Spleen (tissue), 11 donors: Measurements from ENCODE around the gene EFL1. TPM values are rescaled to one million over a fixed set of nuclear protein-coding genes. Genes with fewer than 3 reads are reported as not detected.
"Not testable (repeated sequence)": the region's sequence is repeated elsewhere in the genome, so short reads cannot be mapped to it uniquely, and the experiment has no call there.

Experiments
- DNase-seq: peaks from one replicate; pipeline ENCODE4 v3.0.0-alpha.2; 2020
- H3K27ac ChIP-seq, 8 donors: fragments of 200-600 bp; sonication (generic) in 7 of 8; 1 replicate in 4 of 8; 2 replicates in 4 of 8; pipeline versions ENCODE4 v1.5.0 to v1.8.0; 2016 to 2021; ENCODE audit warnings: inconsistent platforms in 4 of 8, mild to moderate bottlenecking in 4 of 8, moderate library complexity in 1 of 8
- H3K27me3 ChIP-seq, 7 donors: fragments of 200-600 bp; sonication (generic) in 6 of 7; replicated peaks in 1 of 7; 1 replicate in 4 of 7; 2 replicates in 3 of 7; pipeline versions ENCODE4 v1.5.0 to v1.8.0; 2016 to 2021; ENCODE audit warnings: inconsistent platforms in 3 of 7, mild to moderate bottlenecking in 1 of 7
- H3K36me3 ChIP-seq, 6 donors: fragments of 200-600 bp; sonication (generic) in 5 of 6; 1 replicate in 4 of 6; 2 replicates in 2 of 6; pipeline versions ENCODE4 v1.5.0 to v1.8.0; 2016 to 2021; ENCODE audit warnings: inconsistent platforms in 2 of 6
- H3K4me1 ChIP-seq, 6 donors: fragments of 200-600 bp; sonication (generic) in 5 of 6; 1 replicate in 3 of 6; 2 replicates in 3 of 6; pipeline versions ENCODE4 v1.5.0 to v1.8.0; 2016 to 2021; ENCODE audit warnings: inconsistent platforms in 3 of 6
- H3K4me3 ChIP-seq, 8 donors: fragments of 200-600 bp; sonication (generic) in 7 of 8; 1 replicate in 4 of 8; 2 replicates in 4 of 8; pipeline versions ENCODE4 v1.5.0 to v1.8.0; 2016 to 2021; ENCODE audit warnings: inconsistent platforms in 4 of 8, mild to moderate bottlenecking in 4 of 8, moderate library complexity in 2 of 8
- H3K9me3 ChIP-seq, 8 donors: fragments of 200-600 bp; sonication (generic) in 7 of 8; 1 replicate in 4 of 8; 2 replicates in 4 of 8; pipeline versions ENCODE4 v1.5.0 to v1.8.0; 2016 to 2021; ENCODE audit warnings: inconsistent platforms in 4 of 8
- POLR2A ChIP-seq, 3 donors: fragments of 450-650 bp; IDR thresholded peaks; one replicate each; pipeline ENCODE4 v1.5.1; 2017; ENCODE audit warnings: antibody characterized with exemption in 3 of 3, mild to moderate bottlenecking in 1 of 3
- POLR2AphosphoS5 ChIP-seq, 3 donors: sonication (generic); formaldehyde crosslinking; IDR thresholded peaks; one replicate each; pipeline ENCODE4 v1.5.1; 2017; ENCODE audit warnings: antibody characterized with exemption in 3 of 3
- WGBS, 5 donors: extraction: QIAGEN DNeasy Blood & Tissue Kit in 3 of 5; methylation state at CpG; one replicate each; pipeline versions ENCODE4 v1.1.5 to v1.1.7; 2013 to 2018; 5-methylcytosine and 5-hydroxymethylcytosine counted together
- intact Hi-C: fragments of 100-400 bp; cut with DNase I; formaldehyde crosslinking; loops from one replicate; pipeline ENCODE4 v1.15.0; 2023; ENCODE audit warnings: low total_unique reads
- polyA plus RNA-seq, 3 donors: library from polyadenylated mRNA; stranded (reverse); fragments of 200-250 nt; gene quantifications; one replicate each; pipeline ENCODE4 v1.2.1, GENCODE V29; 2013
- total RNA-seq, 7 donors: library from RNA; depleted of rRNA in 3 of 7; stranded (reverse); fragments of >200 nt in 3 of 7; fragmentation: NEBNext Ultra II Directional in 4 of 7; extraction: Animal tissue kit (Norgen Biotek cat#: 25700) in 4 of 7; gene quantifications; one replicate each; pipeline versions ENCODE4 v1.1.0 to v1.2.1, GENCODE V29; 2016 to 2021
- TF ChIP-seq, protein P1 (sequence below), 11 experiments: fragments of 200-600 bp in 7 of 11; fragments of 450-650 bp in 4 of 11; sonication (generic) in 4 of 11; IDR thresholded peaks in 8 of 11; conservative IDR thresholded peaks in 3 of 11; 1 replicate in 7 of 11; 2 replicates in 4 of 11; pipeline versions ENCODE4 v1.4.0 to v1.8.0; 2016 to 2021; ENCODE audit warnings: antibody characterized with exemption in 11 of 11, inconsistent platforms in 4 of 11, mild to moderate bottlenecking in 1 of 11
- donor health status: healthy with polysubstance abuse.
- donor health status: DM: no; HTN: no; CAD: no; lungs with moderate emphysema.
- donor health status: DM: no; HTN: no; CAD: no.
- donor health status: Bipolar disorder and iron deficiency.
- donor health status: healthy.
- donor health status: DM: no; HTN: no; CAD: no.
- donor health status: DM: yes; HTN: yes; CAD: no.

EFL1 gene
- total and polyA plus RNA-seq, 10 donors = 3.1 to 21.9 (median 17.4) TPM

DNA sequence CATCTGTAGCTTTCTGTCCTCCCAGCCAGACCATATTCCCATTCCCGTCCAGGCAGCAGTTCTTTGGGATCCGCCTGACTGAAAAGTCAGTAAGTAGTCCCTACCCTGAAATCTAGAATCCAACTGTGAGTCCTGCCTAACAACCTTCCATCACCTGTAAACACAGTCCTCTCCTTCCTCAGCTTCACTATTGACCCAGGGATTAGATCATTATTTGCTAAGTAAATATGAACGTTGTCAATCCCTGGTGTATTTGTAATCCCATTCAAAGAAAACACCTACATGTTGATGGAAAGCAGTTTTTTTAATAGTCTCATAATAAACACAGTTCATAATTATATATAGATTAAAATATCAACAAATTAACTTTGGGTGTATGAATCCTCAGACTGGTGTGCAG is 816 bp upstream of the EFL1 start:
- H3K4me1 ChIP-seq = peaks cover 15 to 53% (median 27%) of the 10 kb centered on the region in 6 donors
- H3K4me3 ChIP-seq = peak overlapping the region in 7 of 8 donors; percentile 81 to 98 (median 96)
- 39 to 77% (median 63%) methylated on average over 3 of the region's 3 CpGs for WGBS, 5 donors
- no peaks in the 10 kb centered on the region for H3K9me3 ChIP-seq
- H3K36me3 ChIP-seq = peaks cover 0 to 15% (median 7%) of the 10 kb centered on the region in 6 donors
- H3K27me3 ChIP-seq = no peaks in the 10 kb centered on the region
- TF ChIP-seq, protein P1, sequence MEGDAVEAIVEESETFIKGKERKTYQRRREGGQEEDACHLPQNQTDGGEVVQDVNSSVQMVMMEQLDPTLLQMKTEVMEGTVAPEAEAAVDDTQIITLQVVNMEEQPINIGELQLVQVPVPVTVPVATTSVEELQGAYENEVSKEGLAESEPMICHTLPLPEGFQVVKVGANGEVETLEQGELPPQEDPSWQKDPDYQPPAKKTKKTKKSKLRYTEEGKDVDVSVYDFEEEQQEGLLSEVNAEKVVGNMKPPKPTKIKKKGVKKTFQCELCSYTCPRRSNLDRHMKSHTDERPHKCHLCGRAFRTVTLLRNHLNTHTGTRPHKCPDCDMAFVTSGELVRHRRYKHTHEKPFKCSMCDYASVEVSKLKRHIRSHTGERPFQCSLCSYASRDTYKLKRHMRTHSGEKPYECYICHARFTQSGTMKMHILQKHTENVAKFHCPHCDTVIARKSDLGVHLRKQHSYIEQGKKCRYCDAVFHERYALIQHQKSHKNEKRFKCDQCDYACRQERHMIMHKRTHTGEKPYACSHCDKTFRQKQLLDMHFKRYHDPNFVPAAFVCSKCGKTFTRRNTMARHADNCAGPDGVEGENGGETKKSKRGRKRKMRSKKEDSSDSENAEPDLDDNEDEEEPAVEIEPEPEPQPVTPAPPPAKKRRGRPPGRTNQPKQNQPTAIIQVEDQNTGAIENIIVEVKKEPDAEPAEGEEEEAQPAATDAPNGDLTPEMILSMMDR (IDR thresholded peaks at IDR 0.05 in 8 of 11, conservative IDR thresholded peaks at IDR 0.05 in 3 of 11) = no peak
- TF ChIP-seq POLR2AphosphoS5 (IDR thresholded peaks at IDR 0.05) (no peak), POLR2A (IDR thresholded peaks at IDR 0.05) (no peak)
- no peak for DNase-seq
- intact Hi-C loops = no loop called here
- H3K27ac ChIP-seq = peak overlapping the region in 2 of 8 donors; percentile 79 to 90

- Histone ChIP-seq H3K4me3 (peak overlapping the region; percentile 81 to 98 (median 96)), H3K4me1 (peaks cover 15 to 46% (median 27%) of the 10 kb centered on the region in 6 donors), H3K36me3 (peaks cover 0 to 31% (median 16%) of the 10 kb centered on the region in 6 donors), H3K27ac (peak overlapping the region; percentile 64 to 90 (median 81))
- WGBS, 5 donors = 3 to 8% (median 5%) methylated on average over 13 to 19 of the region's 19 CpGs
- H3K9me3 ChIP-seq, intact Hi-C loops, H3K27me3 ChIP-seq: not testable (repeated sequence)
- DNase-seq = peak; percentile 71
Observed at GRCh38 chr15:82261566-82262421, 740 bp downstream of the EFL1 start.

DNA sequence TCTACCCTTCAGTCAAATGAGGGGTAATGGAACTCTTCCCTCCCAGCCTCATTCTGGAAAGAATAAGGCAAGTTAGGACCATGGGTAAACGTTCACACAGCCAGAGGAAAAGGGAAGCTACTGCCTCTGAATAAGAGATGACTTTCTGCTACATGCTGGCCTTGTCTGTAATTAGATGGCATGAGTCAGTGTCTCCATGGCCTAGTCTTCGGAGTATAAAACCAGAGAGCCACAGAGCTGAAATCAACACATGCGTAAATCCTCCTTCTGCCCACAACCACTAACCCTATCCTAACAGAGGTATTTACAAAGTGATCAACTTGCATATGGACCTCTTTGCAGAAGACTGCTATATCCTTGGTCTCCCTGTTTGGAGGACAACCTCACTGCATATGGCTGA is 14.3 kb downstream of the EFL1 start:
- H3K4me1 ChIP-seq, H3K4me3 ChIP-seq, intact Hi-C loops, H3K27ac ChIP-seq, H3K27me3 ChIP-seq, DNase-seq, H3K9me3 ChIP-seq: not testable (repeated sequence)
- 75 to 96% (median 84%) methylated on average over 2 to 3 of the region's 3 CpGs for WGBS, 5 donors
- peaks cover 0 to 73% (median 8%) of the 10 kb centered on the region in 6 donors for H3K36me3 ChIP-seq

DNA sequence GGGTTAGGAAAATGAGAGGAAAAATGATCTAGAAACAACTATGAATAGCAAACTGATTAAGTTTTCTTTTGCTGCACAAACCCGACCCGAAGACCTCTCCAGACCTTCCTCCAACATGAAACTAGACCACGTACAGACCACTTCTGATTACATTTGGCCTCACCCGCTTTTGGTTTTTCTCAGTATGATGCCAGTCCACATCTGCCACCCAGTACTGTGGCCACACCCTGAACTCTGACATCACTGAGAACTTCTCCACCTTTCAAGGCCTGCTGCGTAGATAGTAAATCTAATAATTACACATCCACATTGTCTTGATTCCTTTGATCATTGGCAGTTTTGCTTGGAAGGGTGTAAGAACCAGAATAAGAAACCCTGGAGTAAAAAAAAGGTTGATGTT is 16.6 kb downstream of the EFL1 start:
- H3K4me1 ChIP-seq, H3K9me3 ChIP-seq, H3K4me3 ChIP-seq, DNase-seq, H3K27ac ChIP-seq, intact Hi-C loops, H3K27me3 ChIP-seq: not testable (repeated sequence)
- peaks cover 0 to 57% (median 2%) of the 10 kb centered on the region in 6 donors for H3K36me3 ChIP-seq
- WGBS, 5 donors = 89 to 95% (median 92%) methylated on average over 5 of the region's 5 CpGs

GRCh38 chr15:82243644-82244043 is 18.9 kb downstream of the EFL1 start:
- H3K4me1 ChIP-seq, H3K4me3 ChIP-seq, H3K27ac ChIP-seq, H3K27me3 ChIP-seq, H3K9me3 ChIP-seq, DNase-seq, intact Hi-C loops: not testable (repeated sequence)
- H3K36me3 ChIP-seq = peaks cover 0 to 75% (median 22%) of the 10 kb centered on the region in 6 donors
- WGBS, 5 donors = 50 to 69% (median 54%) methylated on average over 3 to 4 of the region's 5 CpGs

GRCh38 chr15:82241836-82242499 is 20.6 kb downstream of the EFL1 start:
- H3K4me1 ChIP-seq, DNase-seq, H3K27me3 ChIP-seq, H3K4me3 ChIP-seq, H3K9me3 ChIP-seq, intact Hi-C loops, H3K27ac ChIP-seq: not testable (repeated sequence)
- 74 to 86% (median 78%) methylated on average over 1 of the region's 1 CpG for WGBS, 5 donors
- peaks cover 0 to 75% (median 25%) of the 10 kb centered on the region in 6 donors for H3K36me3 ChIP-seq
